Embryonic facial prominence (tissue), 1 donor: Measurements from ENCODE around the gene PCDHA4.
"Not testable (repeated sequence)": the region's sequence is repeated elsewhere in the genome, so short reads cannot be mapped to it uniquely, and the experiment has no call there.

Experiments used
- DNase-seq: peaks from one replicate; pipeline ENCODE4 v3.0.0-alpha.2; 2016; ENCODE audit errors: extremely low spot score

PCDHA4 gene

DNA sequence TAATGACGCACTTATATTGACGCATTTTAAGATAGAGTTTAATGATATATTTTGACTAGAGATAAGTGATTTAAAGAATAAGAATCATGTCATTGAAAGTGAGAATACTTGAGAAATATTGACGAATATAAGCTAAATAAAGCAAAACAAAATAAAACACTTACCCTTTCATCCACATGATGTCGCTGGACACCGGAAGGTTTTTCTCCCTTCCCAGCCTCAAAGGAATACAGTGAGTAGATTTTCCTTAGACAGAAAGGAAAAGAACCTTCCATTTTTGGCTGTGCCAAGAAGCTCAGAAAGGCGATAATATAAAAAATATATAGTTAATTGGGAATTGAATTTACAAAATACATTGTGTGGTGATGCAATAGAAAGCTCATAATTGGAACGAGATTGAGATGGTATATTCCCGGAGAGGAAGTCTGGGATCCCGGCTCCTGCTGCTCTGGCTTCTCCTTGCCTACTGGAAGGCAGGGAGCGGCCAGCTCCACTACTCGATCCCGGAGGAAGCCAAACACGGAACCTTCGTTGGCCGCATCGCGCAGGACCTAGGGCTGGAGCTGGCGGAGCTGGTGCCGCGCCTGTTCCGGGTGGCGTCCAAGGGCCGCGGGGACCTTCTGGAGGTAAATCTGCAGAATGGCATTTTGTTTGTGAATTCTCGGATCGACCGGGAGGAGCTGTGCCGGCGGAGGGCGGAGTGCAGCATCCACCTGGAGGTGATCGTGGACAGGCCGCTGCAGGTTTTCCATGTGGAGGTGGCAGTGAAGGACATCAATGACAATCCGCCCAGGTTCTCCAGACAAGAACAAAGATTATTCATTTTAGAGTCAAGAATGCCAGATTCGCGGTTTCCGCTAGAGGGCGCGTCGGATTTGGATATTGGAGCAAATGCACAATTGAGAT is 14.8 kb downstream of the PCDHA4 start, which contains the start of gene PCDHA5:
Gene PCDHA5, plus strand, starts transcription at position 239 of the 906 bp plus-strand sequence.
- DNase-seq, result no peak

DNA sequence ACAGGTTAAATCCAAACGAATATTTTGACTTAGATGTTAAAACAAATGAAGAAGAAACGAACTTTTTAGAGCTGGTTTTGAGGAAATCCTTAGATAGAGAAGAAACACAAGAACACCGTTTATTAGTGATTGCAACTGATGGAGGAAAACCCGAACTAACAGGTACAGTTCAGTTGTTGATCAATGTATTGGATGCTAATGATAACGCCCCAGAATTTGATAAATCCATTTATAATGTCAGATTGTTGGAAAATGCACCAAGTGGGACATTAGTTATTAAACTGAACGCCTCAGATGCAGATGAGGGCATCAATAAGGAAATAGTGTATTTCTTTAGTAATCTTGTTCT is 15.4 kb downstream of the PCDHA4 start:
- DNase-seq, result no peak

DNA sequence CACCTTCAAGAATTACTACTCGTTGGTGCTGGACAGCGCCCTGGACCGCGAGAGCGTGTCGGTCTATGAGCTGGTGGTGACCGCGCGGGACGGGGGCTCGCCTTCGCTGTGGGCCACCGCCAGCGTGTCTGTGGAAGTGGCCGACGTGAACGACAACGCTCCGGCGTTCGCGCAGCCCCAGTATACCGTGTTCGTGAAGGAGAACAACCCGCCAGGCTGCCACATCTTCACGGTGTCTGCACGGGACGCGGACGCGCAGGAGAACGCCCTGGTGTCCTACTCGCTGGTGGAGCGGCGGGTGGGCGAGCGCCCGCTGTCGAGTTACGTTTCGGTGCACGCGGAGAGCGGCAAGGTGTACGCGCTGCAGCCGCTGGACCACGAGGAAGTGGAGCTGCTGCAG is 16.1 kb downstream of the PCDHA4 start:
- DNase-seq, result not testable (repeated sequence)

DNA sequence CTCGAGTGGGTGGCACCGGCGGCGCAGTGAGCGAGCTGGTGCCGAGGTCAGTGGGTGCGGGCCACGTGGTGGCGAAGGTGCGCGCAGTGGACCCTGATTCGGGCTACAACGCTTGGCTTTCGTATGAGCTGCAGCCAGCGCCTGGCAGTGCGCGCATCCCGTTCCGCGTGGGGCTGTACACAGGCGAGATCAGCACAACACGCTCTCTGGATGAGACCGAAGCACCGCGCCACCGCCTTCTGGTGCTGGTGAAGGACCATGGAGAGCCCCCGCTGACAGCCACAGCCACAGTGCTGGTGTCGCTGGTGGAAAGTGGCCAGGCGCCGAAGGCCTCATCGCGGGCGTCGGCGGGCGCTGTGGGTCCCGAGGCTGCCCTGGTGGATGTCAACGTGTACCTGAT is 16.6 kb downstream of the PCDHA4 start:
- no peak for DNase-seq

DNA sequence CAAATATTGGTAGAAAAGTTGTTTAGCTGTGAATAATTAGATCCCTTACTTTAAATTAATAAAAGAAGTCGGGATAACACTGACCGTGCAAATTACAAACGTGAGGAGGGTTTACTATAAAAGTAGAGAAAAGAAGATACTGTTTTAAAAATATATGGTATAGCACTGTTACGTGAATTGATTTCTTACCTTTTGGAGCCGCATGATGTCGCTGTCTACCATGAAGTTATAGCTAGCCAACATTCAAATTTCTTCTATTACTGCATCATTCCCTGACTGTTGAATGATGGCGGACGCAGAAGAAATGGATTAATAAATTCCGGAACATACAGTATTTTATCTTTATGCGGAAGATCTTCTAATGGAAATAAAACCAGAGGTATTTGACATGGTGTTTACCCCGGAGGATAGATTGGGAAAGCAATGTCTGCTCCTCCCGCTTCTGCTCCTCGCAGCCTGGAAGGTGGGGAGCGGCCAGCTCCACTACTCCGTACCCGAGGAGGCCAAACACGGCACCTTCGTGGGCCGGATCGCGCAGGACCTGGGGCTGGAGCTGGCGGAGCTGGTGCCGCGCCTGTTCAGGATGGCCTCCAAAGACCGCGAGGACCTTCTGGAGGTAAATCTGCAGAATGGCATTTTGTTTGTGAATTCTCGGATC is 21.0 kb downstream of the PCDHA4 start, which contains the start of gene PCDHA6:
Gene PCDHA6, plus strand, starts transcription at position 257 of the 658 bp plus-strand sequence. Its CDS starts 132 bp downstream, at position 389.
- no peak for DNase-seq

DNA sequence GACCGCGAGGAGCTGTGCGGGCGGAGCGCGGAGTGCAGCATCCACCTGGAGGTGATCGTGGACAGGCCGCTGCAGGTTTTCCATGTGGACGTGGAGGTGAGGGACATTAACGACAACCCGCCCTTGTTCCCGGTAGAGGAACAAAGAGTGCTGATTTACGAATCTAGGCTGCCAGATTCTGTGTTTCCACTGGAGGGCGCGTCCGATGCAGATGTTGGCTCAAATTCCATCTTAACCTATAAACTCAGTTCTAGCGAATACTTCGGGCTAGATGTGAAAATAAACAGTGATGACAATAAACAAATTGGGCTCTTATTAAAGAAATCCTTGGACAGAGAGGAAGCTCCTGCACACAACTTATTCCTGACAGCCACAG is 21.5 kb downstream of the PCDHA4 start:
- no peak for DNase-seq

DNA sequence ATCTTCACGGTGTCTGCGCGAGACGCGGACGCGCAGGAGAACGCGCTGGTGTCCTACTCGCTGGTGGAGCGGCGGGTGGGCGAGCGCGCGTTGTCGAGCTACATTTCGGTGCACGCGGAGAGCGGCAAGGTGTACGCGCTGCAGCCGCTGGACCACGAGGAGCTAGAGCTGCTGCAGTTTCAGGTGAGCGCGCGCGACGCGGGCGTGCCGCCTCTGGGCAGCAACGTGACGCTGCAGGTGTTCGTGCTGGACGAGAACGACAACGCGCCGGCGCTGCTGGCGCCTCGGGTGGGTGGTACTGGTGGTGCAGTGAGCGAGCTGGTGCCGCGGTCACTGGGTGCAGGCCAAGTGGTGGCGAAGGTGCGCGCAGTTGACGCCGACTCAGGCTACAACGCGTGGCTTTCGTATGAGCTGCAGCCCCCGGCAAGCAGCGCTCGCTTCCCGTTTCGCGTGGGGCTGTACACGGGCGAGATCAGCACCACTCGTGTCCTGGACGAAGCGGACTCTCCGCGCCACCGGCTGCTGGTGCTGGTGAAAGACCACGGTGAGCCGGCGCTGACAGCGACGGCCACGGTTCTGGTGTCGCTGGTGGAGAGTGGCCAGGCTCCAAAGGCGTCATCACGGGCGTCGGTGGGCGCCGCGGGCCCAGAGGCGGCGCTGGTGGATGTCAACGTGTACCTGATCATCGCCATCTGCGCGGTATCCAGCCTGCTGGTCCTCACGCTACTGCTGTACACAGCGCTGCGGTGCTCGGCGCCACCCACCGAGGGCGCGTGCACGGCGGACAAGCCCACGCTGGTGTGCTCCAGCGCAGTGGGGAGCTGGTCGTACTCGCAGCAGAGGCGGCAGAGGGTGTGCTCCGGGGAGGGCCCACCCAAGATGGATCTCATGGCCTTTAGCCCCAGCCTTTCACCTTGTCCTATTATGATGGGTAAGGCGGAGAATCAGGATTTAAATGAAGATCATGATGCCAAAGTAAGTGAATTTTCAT is 22.9 kb downstream of the PCDHA4 start:
- not testable (repeated sequence) for DNase-seq

DNA sequence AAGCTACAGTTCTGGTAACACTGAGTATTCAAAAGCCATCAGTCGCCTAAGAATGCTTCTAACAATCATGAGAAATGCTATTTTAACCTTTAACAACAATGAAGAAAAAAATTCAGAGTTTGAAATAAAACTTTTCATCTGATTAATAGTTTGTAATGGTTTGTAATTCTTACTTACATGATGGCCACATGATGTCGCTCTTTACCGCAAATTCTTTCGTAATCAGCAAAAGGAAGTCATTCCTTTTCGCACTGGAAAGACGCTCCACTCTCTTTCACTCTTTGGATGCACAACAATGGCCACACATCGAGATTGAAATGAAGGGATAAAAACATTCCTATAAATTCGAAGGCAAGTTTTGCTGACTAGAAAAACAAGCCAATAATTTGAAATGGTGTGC is 27.1 kb downstream of the PCDHA4 start, which contains the start of gene PCDHA7:
Gene PCDHA7, plus strand, starts transcription at position 277 of the 400 bp plus-strand sequence. Its CDS starts 115 bp downstream, at position 392.
- no peak for DNase-seq

DNA sequence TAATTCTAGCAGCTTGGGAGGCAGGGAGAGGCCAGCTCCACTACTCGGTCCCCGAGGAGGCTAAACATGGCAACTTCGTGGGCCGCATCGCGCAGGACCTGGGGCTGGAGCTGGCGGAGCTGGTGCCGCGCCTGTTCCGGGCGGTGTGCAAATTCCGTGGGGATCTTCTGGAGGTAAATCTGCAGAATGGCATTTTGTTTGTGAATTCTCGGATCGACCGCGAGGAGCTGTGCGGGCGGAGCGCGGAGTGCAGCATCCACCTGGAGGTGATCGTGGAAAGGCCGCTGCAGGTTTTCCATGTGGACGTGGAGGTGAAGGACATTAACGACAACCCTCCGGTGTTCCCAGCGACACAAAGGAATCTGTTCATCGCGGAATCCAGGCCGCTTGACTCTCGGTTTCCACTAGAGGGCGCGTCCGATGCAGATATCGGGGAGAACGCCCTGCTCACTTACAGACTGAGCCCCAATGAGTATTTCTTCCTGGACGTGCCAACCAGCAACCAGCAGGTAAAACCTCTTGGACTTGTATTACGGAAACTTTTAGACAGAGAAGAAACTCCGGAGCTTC is 27.7 kb downstream of the PCDHA4 start:
- not testable (repeated sequence) for DNase-seq

DNA sequence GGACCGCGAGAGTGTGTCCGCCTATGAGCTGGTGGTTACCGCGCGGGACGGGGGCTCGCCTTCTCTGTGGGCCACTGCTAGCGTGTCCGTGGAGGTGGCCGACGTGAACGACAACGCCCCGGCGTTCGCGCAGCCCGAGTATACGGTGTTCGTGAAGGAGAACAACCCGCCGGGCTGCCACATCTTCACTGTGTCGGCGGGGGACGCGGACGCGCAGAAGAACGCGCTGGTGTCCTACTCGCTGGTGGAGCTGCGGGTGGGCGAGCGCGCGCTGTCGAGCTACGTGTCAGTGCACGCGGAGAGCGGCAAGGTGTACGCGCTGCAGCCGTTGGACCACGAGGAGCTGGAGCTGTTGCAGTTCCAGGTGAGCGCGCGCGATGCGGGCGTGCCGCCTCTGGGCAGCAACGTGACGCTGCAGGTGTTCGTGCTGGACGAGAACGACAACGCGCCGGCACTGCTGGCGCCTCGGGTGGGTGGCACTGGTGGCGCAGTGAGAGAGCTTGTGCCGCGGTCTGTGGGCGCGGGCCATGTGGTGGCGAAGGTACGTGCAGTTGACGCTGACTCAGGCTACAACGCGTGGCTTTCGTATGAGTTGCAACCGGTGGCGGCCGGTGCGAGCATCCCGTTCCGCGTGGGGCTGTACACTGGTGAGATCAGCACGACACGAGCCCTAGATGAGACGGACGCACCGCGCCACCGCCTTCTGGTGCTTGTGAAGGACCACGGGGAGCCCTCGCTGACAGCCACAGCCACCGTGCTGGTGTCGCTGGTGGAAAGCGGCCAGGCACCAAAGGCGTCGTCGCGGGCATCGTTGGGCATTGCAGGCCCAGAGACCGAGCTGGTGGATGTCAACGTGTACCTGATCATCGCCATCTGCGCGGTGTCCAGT is 29.0 kb downstream of the PCDHA4 start:
- DNase-seq, result no peak

DNA sequence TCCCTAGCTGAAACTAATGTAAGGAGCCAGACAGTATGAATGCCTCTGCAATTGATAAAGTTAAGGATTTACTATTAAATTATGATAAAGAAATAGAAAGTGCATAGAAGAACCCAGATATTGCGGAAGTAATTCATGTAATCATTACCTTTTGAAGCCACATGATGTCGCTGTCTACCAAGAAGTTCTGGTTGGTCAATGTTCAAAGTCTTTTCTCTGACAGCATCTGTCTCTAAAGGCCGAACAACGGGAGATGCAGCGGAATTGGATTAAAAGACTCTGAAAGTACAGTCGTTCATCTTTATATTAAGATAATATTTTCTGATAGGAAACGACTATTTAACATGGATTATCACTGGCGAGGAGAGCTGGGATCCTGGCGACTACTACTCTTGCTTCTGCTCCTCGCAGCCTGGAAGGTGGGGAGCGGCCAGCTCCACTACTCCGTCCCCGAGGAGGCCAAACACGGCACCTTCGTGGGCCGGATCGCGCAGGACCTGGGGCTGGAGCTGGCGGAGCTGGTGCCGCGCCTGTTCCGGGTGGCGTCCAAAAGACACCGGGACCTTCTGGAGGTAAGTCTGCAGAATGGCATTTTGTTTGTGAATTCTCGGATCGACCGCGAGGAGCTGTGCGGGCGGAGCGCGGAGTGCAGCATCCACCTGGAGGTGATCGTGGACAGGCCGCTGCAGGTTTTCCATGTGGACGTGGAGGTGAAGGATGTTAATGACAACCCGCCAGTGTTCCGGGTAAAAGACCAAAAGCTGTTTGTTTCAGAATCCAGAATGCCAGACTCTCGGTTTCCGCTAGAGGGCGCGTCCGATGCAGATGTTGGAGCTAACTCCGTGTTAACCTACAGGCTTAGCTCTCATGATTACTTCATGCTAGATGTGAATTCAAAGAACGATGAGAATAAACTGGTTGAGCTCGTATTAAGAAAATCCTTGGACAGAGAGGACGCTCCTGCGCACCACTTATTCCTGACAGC is 34.4 kb downstream of the PCDHA4 start, which contains the start of gene PCDHA8:
Gene PCDHA8, plus strand, starts transcription at position 210 of the 985 bp plus-strand sequence. Its CDS starts 135 bp downstream, at position 345.
- DNase-seq, result no peak

DNA sequence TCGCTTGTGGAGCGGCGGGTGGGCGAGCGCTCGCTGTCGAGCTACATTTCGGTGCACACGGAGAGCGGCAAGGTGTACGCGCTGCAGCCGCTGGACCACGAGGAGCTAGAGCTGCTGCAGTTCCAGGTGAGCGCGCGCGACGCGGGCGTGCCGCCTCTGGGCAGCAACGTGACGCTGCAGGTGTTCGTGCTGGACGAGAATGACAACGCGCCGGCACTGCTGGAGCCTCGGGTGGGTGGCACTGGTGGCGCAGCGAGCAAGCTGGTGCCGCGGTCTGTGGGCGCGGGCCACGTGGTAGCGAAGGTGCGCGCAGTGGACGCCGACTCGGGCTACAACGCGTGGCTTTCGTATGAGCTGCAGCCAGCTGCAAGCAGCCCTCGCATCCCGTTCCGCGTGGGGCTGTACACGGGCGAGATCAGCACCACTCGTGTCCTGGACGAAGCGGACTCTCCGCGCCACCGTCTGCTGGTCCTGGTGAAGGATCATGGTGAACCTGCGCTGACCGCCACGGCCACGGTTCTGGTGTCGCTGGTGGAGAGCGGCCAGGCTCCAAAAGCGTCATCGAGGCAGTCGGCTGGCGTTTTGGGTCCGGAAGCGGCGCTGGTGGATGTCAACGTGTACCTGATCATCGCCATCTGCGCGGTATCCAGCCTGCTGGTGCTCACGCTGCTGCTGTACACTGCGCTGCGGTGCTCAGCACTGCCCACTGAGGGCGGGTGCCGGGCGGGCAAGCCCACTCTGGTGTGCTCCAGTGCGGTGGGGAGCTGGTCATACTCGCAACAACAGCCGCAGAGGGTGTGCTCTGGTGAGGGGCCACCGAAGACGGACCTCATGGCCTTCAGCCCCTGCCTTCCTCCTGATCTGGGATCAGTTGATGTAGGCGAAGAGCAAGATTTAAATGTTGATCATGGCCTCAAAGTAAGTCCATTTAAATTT is 36.2 kb downstream of the PCDHA4 start:
- no peak for DNase-seq

DNA sequence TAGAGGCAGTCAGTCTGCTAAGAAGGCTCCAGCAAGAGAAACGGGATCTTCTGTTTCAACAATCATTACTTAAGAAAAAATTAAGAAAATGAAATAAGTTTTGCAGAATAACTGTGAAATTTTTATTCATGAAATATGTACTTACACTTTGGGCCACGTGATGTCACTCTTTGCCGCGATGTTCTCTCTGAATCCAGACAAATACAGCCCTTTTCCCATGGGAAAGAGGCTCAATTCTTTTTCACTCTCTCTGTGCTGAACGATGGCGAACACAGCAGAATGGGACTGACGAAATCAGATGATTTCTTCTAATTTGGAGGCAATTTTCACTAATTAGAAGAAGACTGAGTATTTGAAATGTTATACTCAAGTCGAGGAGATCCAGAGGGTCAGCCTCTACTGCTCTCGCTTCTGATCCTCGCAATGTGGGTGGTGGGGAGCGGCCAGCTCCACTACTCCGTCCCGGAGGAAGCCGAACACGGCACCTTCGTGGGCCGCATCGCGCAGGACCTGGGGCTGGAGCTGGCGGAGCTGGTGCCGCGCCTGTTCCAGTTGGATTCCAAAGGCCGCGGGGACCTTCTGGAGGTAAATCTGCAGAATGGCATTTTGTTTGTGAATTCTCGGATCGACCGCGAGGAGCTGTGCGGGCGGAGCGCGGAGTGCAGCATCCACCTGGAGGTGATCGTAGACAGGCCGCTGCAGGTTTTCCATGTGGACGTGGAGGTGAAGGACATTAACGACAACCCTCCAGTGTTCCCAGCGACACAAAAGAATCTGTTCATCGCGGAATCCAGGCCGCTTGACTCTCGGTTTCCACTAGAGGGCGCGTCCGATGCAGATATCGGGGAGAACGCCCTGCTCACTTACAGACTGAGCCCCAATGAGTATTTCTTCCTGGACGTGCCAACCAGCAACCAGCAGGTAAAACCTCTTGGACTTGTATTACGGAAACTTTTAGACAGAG is 41.6 kb downstream of the PCDHA4 start, which contains the start of gene PCDHA9:
Gene PCDHA9, plus strand, starts transcription at position 244 of the 964 bp plus-strand sequence. Its CDS starts 114 bp downstream, at position 358.
- DNase-seq, result not testable (repeated sequence)

DNA sequence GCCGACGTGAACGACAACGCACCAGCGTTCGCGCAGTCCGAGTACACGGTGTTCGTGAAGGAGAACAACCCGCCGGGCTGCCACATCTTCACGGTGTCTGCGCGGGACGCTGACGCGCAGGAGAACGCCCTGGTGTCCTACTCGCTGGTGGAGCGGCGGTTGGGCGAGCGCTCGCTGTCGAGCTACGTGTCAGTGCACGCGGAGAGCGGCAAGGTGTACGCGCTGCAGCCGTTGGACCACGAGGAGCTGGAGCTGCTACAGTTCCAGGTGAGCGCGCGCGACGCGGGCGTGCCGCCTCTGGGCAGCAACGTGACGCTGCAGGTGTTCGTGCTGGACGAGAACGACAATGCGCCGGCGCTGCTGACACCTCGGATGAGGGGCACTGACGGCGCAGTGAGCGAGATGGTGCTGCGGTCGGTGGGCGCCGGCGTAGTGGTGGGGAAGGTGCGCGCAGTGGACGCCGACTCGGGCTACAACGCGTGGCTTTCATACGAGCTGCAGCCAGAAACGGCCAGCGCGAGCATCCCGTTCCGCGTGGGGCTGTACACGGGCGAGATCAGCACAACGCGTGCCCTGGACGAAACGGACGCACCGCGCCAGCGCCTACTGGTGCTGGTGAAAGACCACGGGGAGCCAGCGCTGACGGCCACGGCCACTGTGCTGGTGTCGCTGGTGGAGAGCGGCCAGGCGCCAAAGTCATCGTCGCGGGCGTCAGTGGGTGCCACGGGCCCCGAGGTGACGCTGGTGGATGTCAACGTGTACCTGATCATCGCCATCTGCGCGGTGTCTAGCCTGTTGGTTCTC is 43.2 kb downstream of the PCDHA4 start:
- not testable (repeated sequence) for DNase-seq
